Endothelial cell of umbilical vein (primary cell): ENCODE results near the gene PLEKHD1. TPM values are rescaled to one million over a fixed set of nuclear protein-coding genes. Genes with fewer than 3 reads are reported as not detected.

Experiments used
- BruUV-seq: library from RNA; stranded (reverse); fragments of 400-500 nt; replicated peaks from 2 replicates; lab custom pipeline; 2021; lab: Mats Ljungman, UMichigan
- CTCF ChIA-PET: fragments of 300-600, 350-600 bp; sonication (Branson Sonifier 250); formaldehyde crosslinking; loops from one replicate; lab custom pipeline; 2021; ENCODE audit warnings: antibody characterized with exemption, inconsistent platforms; lab: Charles Lee
- POLR2A ChIA-PET: fragments of 300-600, 350-600 bp; sonication (Branson Sonifier 250); formaldehyde crosslinking; loops from one replicate; lab custom pipeline; 2021; ENCODE audit warnings: antibody characterized with exemption, inconsistent platforms; lab: Charles Lee
- DNase-seq: peaks from one replicate; pipeline ENCODE4 v3.0.0-alpha.2; 2011; ENCODE audit warnings: low read depth, low spot score
- FAIRE-seq: peaks from 2 replicates; lab custom pipeline; 2011; peaks lifted over from hg19 to GRCh38; lab: Jason Lieb, UNC
- H2AFZ ChIP-seq: 2 replicates; pipeline ENCODE4 v1.6.0; 2012; ENCODE audit warnings: low read depth, low read length, control low read depth, inconsistent platforms
- H3K27ac ChIP-seq: 2 replicates; pipeline ENCODE4 v1.5.1; 2011; ENCODE audit warnings: low read depth, mild to moderate bottlenecking, control low read depth, low read length, moderate library complexity; ENCODE audit not compliant: insufficient read depth
- H3K27me3 ChIP-seq, 2 experiments: 2 replicates each; pipeline versions ENCODE4 v1.6.0 to v1.6.1; 2011; ENCODE audit warnings: low read length in 2 of 2, mixed read lengths in 1 of 2; ENCODE audit not compliant: control insufficient read depth in 2 of 2, insufficient read depth in 2 of 2
- H3K36me3 ChIP-seq, 2 experiments: 2 replicates in 1 of 2; 3 replicates in 1 of 2; pipeline ENCODE4 v1.5.1; 2011; ENCODE audit warnings: low read length in 2 of 2, mild to moderate bottlenecking in 1 of 2, moderate library complexity in 1 of 2; ENCODE audit not compliant: control insufficient read depth in 2 of 2, insufficient read depth in 2 of 2; ENCODE audit errors: extremely low read depth in 1 of 2
- H3K4me1 ChIP-seq: 3 replicates; pipeline ENCODE4 v1.5.1; 2011; ENCODE audit warnings: mild to moderate bottlenecking, low read length; ENCODE audit not compliant: control insufficient read depth, insufficient read depth; ENCODE audit errors: extremely low read depth
- H3K4me2 ChIP-seq: 2 replicates; pipeline ENCODE4 v1.6.1; 2011; ENCODE audit warnings: low read length, control low read depth, mixed read lengths; ENCODE audit not compliant: insufficient read depth
- H3K4me3 ChIP-seq, 3 experiments: fragments of 200-600 bp in 1 of 3; sonication (generic), shearing (Covaris generic) in 1 of 3; replicated peaks in 1 of 3; 2 replicates each; pipeline ENCODE4 v1.5.1; 2011 to 2016; ENCODE audit warnings: control low read depth in 3 of 3, low read length in 3 of 3, mild to moderate bottlenecking in 2 of 3, inconsistent platforms in 1 of 3, low read depth in 1 of 3, moderate library complexity in 1 of 3; ENCODE audit not compliant: insufficient read depth in 1 of 3
- H3K79me2 ChIP-seq: 2 replicates; pipeline ENCODE4 v1.6.0; 2012; ENCODE audit warnings: low read length, inconsistent platforms; ENCODE audit not compliant: control insufficient read depth, insufficient read depth
- H3K9ac ChIP-seq: replicated peaks from 2 replicates; pipeline ENCODE3; 2011; ENCODE audit warnings: low read length, control low read depth; ENCODE audit not compliant: insufficient read depth; ENCODE audit errors: extremely low read depth
- H3K9me1 ChIP-seq: replicated peaks from 3 replicates; pipeline ENCODE4 v1.6.0; 2011; ENCODE audit warnings: mild to moderate bottlenecking, low read length; ENCODE audit not compliant: control insufficient read depth, insufficient read depth; ENCODE audit errors: extremely low read depth
- H3K9me3 ChIP-seq: replicated peaks from 2 replicates; pipeline ENCODE4 v1.5.1; 2012; ENCODE audit warnings: low read length, inconsistent platforms; ENCODE audit not compliant: control insufficient read depth, insufficient read depth
- H4K20me1 ChIP-seq: replicated peaks from 2 replicates; pipeline ENCODE3; 2011; ENCODE audit warnings: mild to moderate bottlenecking, low read length; ENCODE audit not compliant: control insufficient read depth, insufficient read depth; ENCODE audit errors: extremely low read depth
- EZH2 ChIP-seq: IDR thresholded peaks from 2 replicates; pipeline ENCODE4 v1.6.1; 2012; ENCODE audit warnings: borderline replicate concordance, low read depth, mild to moderate bottlenecking, moderate library complexity, low read length, inconsistent platforms; ENCODE audit not compliant: severe bottlenecking
- FOS ChIP-seq: IDR thresholded peaks from 2 replicates; pipeline ENCODE4 v1.6.1; 2011; ENCODE audit warnings: mild to moderate bottlenecking, low read length, moderate library complexity, borderline replicate concordance; ENCODE audit not compliant: insufficient read depth
- GATA2 ChIP-seq: IDR thresholded peaks from 2 replicates; pipeline ENCODE4 v1.7.0; 2011; ENCODE audit warnings: low read depth, mild to moderate bottlenecking, moderate library complexity, mixed read lengths, low read length; ENCODE audit not compliant: insufficient read length, insufficient read depth
- JUN ChIP-seq: IDR thresholded peaks from 2 replicates; pipeline ENCODE4 v1.6.1; 2011; ENCODE audit warnings: borderline replicate concordance, low read depth; ENCODE audit not compliant: insufficient read length, insufficient read depth
- MYC ChIP-seq: IDR thresholded peaks from one replicate; pipeline ENCODE4 v1.6.1; 2011; ENCODE audit warnings: mild to moderate bottlenecking, low read depth, low read length
- POLR2A ChIP-seq: IDR thresholded peaks from 2 replicates; pipeline ENCODE4 v1.6.1; 2012; ENCODE audit warnings: low read depth, mild to moderate bottlenecking, control low read depth, low read length
- POLR2AphosphoS5 ChIP-seq: IDR thresholded peaks from 2 replicates; pipeline ENCODE4 v1.6.1; 2012; ENCODE audit warnings: low read depth, mild to moderate bottlenecking, control low read depth, low read length, moderate library complexity; ENCODE audit not compliant: insufficient read depth
- dilution Hi-C: fragments of 300-500 bp; cut with MboI; formaldehyde crosslinking; loops from one replicate; pipeline ENCODE4 v1.15.0; 2019; ENCODE audit warnings: low sequenced_read_pairs; ENCODE audit not compliant: extremely low pct_ligation_motif_present
- intact Hi-C: fragments of 100-400 bp; cut with micrococcal nuclease; formaldehyde crosslinking; loops from one replicate; pipeline ENCODE4 v1.10.0; 2022
- polyA plus RNA-seq, 4 experiments: library from polyadenylated mRNA; depleted of rRNA in 3 of 4; stranded (reverse) in 3 of 4; unstranded in 1 of 4; fragments of >200 nt; gene quantifications; 2 replicates each; pipeline versions ENCODE4 v1.2.1 to v1.2.3, GENCODE V29; 2011 to 2012; ENCODE audit warnings: missing spikeins in 1 of 4
- total RNA-seq: library from RNA; stranded (reverse); gene quantifications from 2 replicates; pipeline ENCODE4 v1.2.3, GENCODE V29; 2021
- TF ChIP-seq, protein P1 (sequence below): IDR thresholded peaks from 2 replicates; pipeline ENCODE4 v1.6.1; 2011; ENCODE audit not compliant: insufficient read depth, insufficient read length
- TF ChIP-seq, protein P2 (sequence below), 2 donors: IDR thresholded peaks; 1 replicate in 1 of 2; 2 replicates in 1 of 2; pipeline ENCODE4 v1.5.1; 2011; ENCODE audit warnings: low read length in 2 of 2, mild to moderate bottlenecking in 2 of 2, moderate library complexity in 2 of 2, control low read depth in 1 of 2, inconsistent platforms in 1 of 2, low read depth in 1 of 2; ENCODE audit not compliant: insufficient read depth in 1 of 2; ENCODE audit errors: extremely low read depth in 1 of 2

Gene PLEKHD1
- total and polyA plus RNA-seq, 2 donors (not counting 3 experiments of a cell fraction or from before 2014, with no cell fraction given) = 0.01 TPM; not detected in 1

DNA sequence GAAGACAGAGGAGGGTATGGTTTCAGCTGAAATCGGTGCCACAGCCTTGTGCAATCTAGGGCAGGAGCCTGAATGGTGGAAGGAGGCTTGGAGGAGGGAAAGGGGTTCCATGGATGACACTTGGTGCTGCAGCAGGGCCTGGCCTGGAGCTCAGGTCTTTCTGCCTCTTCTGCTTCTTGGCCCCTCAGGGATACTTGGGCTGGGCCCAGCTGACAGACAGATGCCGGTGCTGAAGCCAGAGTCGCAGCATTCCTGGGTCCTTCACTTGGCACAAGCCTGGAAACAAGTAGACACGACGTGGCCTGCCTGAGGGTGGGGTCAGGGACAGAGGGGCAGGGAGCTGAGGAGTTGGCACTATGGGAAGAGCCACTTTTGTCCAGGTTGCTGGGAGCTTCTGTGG is 4.4 kb upstream of the PLEKHD1 start:
- Histone ChIP-seq H3K9me3 (no peaks in the 10 kb centered on the region), H3K79me2 (no peaks in the 10 kb centered on the region), H4K20me1 (no peaks in the 10 kb centered on the region), H2AFZ (no peak overlapping the region), H3K27me3 (peaks cover 25 to 32% of the 10 kb centered on the region in 2 experiments), H3K27ac (no peak overlapping the region), H3K4me1 (no peaks in the 10 kb centered on the region), H3K9me1 (no peaks in the 10 kb centered on the region), H3K36me3 (no peaks in the 10 kb centered on the region), H3K4me2 (no peak overlapping the region), H3K9ac (no peak overlapping the region), H3K4me3 (no peak overlapping the region)
- no TSS peak for BruUV-seq
- DNase-seq (no peak), FAIRE-seq (no peak)
- intact Hi-C loops (no loop called here), dilution Hi-C loops (no loop called here)
- POLR2A ChIA-PET = no interaction called here
- TF ChIP-seq FOS = no peak
- TF ChIP-seq, protein P1, sequence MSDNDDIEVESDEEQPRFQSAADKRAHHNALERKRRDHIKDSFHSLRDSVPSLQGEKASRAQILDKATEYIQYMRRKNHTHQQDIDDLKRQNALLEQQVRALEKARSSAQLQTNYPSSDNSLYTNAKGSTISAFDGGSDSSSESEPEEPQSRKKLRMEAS = no peak
- TF ChIP-seq GATA2 = no peak
- TF ChIP-seq JUN = no peak
- no peak for TF ChIP-seq MYC
- no peak for TF ChIP-seq EZH2
- no peak for TF ChIP-seq POLR2A
- TF ChIP-seq, protein P2, sequence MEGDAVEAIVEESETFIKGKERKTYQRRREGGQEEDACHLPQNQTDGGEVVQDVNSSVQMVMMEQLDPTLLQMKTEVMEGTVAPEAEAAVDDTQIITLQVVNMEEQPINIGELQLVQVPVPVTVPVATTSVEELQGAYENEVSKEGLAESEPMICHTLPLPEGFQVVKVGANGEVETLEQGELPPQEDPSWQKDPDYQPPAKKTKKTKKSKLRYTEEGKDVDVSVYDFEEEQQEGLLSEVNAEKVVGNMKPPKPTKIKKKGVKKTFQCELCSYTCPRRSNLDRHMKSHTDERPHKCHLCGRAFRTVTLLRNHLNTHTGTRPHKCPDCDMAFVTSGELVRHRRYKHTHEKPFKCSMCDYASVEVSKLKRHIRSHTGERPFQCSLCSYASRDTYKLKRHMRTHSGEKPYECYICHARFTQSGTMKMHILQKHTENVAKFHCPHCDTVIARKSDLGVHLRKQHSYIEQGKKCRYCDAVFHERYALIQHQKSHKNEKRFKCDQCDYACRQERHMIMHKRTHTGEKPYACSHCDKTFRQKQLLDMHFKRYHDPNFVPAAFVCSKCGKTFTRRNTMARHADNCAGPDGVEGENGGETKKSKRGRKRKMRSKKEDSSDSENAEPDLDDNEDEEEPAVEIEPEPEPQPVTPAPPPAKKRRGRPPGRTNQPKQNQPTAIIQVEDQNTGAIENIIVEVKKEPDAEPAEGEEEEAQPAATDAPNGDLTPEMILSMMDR (IDR thresholded peaks at IDR 0.05; ENCODE audit: extremely low read depth in 1 of 2, insufficient read depth in 1 of 2, low read depth in 1 of 2, low read length in 2 of 2) = no peak
- TF ChIP-seq POLR2AphosphoS5 = no peak
- CTCF ChIA-PET = interaction anchor here (1.6 kb wide), 1 partner anchor 237 kb away, joined by 4 read pairs; no protein-coding TSS in a partner anchor
